HG02623 (cell line): ENCODE measurements around the gene CAPN9.

Source experiments
- ATAC-seq: cut with Tn5 transposase; IDR thresholded peaks from one replicate; pipeline ENCODE4 v1.9.1; 2021; ENCODE audit warnings: moderate library complexity; ENCODE audit not compliant: unreplicated experiment

The CAPN9 gene

DNA sequence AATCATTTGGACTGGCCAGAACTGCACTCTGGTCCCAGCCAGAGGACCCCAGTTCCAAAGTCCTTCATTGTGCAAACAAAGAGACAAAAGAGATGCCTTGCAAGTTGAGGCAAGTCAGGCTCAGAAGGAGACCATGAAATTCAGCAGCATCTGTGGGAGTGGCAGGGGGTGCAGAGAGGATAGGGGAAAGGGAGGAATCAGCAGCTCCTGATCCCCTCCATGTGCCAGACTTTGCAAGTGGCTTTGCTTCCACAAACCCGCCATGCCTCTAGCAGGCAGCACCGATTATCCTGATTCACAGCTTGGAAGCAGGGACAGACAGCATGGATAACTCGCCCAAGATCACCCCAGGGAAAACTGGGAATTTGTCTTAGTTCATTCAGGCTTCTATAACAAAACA, 2.1 kb upstream of the CAPN9 start:
- no peak for ATAC-seq

DNA sequence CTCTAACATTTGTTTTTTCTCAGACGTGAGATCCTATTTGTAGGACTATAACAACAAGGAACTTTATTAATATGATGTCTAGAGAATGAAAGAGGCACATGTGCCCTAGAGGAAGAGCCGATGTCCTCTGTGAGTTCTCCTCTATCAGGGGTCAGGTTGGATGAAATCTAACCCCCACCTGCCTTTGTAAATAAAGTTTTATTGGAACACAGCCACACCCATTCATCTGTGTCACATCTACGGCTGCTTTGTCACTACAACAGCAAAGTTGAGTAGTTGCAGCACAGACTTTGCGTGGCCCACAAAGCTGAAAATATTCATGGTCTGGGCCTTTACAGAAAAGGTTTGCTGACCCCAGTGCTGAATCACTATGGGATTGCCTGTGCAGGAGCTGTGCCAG, 571 bp upstream of the CAPN9 start:
- ATAC-seq: no peak

DNA sequence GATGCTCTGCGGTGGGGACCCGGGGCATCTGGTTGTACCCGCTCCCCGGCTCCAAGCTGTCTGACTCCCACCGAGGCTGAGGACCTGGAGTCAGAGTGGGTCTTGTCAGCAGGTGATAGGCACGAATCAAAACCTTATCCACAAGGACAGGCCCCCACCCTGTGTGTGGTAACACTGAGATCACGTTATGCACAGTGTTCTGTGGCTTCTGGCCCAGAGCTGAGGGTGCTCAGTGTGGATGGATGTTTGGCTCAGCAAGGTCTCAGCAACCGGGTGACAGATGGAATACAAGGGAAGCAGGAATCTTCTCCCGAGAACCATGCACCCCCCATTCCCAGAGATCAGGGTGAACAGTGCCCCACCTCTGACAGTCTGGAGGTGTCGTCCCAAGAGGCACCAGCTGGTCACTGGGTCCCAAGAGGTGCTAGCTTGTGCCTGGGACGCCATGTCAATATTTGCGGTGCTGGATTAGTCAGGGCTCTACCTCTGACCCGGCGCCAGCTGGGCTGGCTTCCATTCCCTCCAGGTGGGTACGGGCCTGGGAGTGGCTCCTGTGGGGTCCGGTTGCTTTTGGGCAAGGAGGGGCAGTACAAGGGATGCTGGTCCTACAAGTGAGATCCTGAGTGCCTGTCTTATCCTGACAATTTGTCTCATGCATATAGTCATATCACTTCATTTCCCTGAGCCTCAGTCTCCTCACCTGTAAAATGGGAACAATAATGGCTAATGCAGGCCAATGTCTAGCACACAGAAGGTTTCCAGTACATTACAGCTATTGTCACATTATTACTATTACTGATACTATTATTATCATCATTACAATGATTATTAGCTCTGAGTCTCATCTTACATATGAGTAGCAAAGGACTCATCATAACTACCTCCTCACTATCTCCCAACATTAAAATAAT, 957 bp downstream of the CAPN9 start:
- ATAC-seq: no peak

DNA sequence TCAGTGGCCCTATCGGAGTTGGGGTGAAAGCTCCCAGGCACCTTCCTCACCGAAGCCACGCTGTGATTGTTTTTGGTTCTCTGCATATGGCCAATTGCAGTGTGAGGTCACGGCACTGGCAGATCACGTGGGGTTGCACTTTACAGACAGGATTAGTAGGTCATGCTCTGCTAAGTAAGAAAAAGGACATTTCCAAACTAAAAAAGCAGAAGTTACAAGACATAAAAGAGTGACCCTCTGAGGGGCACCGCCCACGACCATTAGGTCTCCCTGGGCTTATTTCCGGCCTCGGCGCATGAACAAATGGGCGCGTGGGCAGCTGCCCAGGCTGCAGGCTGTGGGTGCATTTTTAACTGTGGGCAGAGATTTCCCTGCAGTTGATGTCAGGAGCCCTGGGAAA, 2.0 kb downstream of the CAPN9 start:
- ATAC-seq: no peak

DNA sequence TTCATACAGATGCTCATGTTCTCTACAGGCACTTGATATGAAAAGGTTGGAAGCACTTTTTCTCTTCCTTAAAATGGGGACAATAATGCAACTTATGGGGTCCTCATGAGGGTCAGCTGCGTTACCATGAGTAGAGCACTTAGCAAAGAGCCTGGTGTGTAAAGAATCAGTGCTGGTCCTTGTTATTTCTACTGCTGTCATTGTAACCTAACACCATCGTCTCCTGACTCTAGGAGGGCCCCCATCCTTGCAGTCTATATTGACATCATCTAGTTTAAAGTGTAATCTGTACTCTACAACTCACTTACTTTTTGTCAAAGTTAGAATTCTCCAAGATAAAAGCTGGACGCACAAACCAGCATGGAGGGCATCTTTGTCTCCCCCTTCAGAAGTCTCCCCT, 2.4 kb downstream of the CAPN9 start:
- ATAC-seq: no peak

DNA sequence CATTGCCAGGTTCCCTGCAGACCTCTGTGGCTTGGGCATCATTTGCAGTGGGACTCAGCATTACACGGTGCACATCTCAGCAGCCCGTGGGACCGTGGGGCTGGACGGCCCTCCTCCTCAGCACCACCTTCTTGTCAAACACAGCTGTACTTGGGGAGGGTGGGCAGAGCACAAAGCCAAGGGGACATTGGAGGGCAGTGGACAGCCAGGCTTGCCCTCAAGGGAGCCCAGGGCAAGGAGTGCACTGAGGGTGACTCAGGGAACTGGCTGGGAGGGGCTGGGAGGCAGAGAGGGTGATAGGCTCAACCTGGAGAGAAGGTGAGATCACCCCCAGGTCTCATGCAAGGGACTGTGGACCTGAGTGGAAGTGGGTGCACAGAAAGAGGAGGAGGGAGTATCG, 3.4 kb downstream of the CAPN9 start:
- ATAC-seq: no peak

DNA sequence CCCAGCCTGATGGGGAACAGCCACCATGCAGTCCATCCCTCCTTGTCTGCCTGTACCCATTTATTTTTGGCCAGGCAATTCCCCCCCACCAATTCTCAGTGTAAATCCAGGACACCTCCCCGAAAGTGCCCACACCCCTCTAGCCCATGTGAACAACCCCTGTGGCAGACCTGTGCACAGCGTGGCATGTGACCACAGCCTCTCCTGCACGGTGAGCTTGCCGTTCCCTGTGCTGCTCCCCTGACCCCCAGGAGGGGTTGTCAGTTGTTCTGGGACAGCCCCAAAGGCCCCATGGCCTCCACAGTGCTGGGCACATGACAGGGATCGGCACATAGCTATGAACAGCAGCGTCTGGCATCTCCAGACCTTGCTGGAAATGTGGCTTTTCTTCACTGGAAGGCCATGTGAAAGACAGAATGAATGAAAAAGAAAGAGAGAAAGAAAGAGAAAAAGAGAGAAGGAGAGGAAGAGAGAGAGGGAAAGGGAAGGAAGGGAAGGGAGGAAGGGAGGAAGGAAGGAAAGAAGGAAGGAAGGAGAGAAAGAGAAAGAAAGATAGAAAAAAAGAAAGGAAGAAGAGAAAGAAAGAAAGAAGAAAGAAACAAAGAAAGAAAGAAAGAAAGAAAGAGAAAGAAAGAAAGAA, 3.9 kb downstream of the CAPN9 start:
- ATAC-seq: no peak

DNA sequence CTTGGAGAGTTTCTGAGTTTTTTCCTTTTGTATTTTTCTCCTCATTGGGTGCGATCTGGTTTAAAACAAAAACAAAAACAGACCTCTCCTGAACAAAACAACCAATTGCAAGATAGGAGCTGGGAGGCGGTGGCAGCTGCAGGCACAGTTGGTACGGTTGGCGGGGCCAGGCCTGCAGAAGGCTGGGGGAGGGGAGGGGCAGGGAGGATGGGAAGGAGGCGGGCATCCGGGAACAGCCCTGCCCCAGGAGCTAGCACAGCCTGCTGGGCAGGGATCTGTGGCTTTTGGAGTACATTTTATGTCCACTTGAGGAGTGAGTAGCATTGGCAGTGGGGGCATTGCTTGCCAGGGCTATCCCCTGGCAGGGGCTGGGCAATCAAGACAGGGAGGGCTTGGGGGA, 5.2 kb downstream of the CAPN9 start:
- ATAC-seq: no peak

DNA sequence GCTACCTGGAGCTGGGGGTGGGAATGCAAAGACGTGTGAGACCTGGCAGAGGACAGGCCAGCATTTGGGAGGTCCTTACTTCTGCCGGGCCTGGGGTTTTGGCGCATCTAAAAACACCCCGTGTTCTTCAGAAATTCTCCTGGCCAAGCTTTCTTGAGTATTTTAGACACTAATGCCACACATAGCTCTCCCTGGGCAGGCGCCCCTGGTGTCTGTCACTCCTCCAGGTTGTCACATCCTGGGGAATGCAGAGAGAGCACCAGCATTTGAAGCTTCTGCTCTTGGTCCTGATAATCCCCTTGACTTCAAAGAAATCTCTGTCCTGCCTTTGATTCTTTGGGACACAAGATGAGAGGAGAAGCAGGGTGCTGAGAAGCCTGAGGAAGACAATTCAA, 6.0 kb downstream of the CAPN9 start:
- no peak for ATAC-seq

DNA sequence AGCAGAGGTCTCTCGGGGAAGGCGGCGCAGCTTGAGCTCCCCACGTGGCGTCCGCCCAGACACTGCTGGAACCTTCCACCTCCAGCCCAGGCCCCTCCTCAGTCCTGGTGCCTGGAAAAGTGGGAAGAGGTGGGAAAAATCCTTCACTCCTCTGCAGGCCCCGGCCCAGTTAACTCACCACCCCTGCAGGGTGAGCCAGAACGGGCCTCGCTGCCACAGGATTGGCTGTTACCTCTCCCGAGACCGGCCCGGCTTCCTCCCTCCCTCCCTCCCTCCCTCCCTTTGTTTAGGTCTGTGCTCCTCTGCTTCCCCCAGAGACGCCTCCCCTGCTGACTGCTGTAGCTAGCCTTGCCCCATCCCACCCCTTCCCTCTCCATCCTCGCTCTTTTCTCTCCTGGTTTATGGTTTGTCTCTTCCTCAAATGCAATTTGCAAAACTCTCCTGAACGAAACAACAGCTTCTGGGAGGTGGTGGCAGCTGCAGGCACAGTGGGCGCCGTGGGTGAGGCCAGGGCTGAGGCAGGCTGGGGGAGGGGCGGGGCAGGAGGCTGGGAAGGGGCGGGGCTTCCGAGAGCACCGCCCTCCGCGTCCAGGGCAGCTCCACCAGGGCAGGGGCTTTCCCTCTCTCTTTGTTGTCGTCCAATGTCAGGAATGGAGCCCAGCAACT, 6.5 kb downstream of the CAPN9 start:
- ATAC-seq: no peak

DNA sequence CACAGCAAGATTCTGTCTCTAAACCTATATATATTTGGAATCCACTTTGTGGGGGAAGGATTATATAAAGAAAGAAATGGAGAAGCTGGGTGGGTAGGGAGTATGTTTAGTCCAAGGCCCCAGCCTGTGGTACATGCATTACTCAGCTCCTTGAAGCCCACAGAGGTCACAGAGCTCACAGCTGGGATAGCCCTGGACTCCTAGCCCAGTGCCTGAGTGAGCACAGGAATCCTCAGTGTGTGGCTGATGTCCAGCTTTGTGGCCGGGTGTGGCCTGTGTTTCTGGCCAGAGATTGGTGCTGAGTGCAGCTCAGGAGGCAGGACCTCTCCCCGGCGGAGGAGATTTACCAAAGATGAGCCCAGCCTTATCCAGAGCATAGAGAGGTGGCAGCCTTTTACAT, 7.6 kb downstream of the CAPN9 start:
- ATAC-seq: no peak

DNA sequence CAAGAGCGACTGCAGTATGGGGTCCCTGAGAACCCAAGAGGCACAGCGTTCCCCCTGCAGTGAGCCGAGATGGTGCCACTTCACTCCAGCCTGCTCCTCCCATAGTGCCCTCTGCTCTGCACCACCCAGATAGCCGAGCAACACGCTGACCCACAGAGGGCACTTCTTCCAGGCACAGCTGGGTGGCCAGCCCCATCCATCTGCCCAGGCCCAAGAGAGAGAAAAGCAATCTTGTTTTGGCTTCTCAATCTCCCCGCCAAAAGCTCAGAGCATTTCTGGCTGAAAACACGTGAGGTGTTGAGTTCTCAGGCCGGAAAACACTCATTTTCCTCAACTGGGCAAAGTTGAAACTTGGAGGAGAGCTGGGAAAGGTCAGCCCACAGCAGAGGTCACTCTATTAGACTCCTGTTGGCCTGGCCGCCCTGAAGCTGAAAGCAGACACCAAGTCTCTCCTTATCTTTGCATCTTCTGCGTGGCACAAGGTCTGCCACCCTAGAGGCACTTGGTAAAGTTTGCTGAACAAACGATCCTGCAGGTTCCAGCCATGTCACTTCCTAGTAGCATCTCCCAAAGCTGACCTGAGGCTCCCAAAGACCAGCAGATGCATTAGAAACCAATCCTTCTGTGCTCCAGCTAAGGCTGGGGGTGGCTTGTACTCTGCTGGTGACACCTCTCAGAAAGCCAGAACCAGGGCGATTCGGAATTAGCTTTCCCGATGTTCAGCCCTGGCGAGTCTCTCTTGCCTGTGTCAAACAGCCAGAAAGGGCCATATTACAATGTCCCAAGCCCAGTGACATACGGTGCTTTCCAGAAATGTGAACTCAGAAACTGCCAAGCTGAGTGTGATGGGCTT, 10.9 kb downstream of the CAPN9 start:
- no peak for ATAC-seq

DNA sequence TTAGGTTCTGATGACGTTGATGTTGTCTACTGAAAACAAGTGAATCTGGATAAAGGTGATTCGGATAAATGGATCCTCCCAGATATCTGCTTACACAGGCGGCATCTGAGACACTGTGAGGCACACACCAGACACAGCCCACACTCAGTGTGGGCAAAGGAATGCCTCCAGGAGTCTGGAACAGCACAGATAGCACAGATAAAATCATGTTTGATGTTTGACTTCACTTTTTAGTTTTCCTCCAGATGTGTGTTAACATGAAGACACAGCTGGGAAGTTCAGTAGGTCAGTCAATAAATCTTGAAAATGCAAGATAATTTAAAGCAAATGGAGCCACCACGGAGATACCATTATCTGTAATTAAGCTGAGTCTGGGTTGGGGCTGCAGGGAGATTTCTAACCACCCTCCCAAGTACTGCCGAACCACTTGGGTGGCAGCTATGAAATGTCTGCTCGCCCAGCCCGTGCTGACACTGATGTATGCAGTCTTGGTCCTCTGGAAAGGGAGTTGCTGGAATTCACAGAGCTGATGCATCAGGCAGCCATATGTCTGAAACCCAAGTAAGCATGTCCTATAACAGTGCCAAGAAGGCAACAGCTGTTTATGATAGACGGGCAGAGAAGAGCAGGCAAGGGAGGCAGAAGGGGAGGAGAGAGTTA, 11.7 kb downstream of the CAPN9 start:
- no peak for ATAC-seq

DNA sequence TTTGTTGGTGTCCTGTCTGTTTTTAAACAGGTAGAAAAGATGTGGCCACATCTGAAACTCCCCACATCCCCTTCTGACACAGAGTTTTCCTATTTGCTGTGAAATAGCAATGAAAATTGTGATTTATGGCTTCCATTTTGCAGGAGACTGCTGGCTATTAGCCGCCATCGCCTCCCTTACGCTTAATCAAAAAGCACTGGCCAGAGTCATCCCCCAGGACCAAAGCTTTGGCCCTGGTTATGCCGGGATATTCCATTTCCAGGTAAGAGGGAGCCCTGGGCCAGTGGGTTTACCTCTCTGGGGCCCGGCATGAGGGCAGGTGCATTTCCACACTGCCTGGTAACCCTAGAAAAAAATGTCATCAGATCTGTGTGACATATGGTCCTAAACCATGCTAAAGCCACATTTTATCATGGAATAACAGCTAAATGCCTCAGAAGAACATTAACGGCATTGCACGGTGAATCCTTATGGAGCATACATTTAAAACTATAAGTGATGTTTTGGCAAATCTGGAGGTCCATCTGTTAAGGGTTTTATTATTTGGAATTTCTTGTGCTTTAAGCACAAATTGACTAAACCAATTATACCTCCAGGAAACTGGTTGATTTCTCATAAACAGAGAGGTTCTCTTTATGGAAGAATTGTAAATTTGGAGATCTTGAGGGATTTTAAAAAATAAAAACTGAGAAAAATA, 12.3 kb downstream of the CAPN9 start:
- no peak for ATAC-seq

DNA sequence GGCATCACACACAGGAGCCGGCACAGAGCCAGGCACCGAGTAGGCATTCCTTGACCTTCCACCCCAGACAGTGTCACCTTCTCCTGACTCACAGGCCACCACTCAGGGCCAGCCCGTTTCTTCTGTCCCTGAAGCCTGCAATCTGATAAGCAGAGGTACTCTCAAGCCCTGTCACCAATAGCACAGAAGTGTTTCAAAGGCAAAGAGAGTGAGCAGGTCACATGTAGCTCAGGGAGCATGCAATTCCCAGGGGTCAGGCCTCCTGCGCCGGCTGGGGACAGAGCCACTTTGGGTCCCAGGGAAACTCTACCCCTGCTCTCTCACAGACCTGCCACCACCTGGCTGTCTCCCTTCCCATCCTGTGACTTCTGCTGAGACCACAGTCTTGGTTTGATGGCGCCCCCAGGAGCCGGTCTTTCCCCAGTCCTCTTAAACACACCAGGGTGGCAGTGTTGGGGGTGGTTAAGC, 13.2 kb downstream of the CAPN9 start:
- no peak for ATAC-seq

DNA sequence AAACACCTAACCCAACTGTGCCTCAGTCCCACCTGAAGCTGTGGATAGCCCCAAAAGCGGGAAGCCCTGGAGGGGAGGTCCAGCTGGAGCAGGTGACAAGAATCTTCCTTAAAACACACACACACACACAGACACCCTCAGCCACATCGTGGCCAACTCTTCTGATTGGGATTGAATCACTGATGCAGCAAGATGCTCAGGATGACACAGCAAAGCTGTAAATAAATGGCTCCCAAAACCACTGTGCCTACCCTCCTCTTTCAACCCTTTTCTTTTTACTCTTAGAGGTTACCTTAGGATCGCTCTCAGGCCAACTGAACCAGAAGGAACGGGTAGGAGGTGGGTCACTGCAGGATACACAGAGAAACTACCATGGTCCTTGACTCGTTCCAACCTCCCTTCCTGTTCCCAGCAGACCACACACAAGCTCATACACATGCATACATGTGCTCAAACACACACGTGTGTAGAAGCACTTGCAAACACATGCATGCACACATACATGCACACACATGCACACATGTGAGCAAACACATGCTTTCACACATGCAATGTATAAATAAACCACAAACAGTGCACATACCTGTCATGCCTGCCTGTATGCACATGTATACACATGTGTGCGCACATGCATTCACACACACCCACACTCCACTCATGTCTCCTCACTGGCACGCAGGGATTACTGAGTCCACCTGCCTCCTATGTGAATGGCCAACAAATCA, 14.4 kb downstream of the CAPN9 start:
- ATAC-seq: no peak

DNA sequence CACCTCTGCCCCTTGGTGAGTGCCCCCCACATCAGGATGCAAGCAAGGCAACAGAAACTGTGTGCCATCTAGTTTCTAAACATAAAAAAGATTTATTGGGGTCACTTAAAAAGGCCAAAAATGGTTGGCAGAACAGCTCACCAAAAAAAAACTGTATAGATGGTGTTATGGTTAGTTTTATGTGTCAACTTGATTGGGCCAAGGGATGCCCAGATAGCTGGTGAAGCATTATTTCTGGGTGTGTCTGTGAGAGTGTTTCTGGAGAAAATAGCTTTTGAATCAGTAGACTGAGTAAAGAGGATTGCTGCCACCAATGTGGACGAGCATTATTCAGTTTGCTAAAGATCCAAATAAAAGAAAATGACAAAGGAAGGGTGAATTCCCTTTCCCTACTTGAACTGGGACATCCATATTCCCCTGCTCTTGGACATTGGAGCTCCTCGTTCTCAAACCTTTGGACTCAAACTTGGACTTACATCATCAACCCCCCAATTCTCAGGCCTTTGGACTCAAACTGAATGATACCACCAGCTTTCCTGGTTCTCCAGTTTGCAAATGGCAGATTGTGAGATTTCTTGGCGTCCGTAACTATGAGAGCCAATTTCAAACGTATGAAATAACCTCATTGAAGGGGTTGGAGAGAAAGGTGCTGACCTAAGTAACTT, 16.9 kb downstream of the CAPN9 start:
- no peak for ATAC-seq

DNA sequence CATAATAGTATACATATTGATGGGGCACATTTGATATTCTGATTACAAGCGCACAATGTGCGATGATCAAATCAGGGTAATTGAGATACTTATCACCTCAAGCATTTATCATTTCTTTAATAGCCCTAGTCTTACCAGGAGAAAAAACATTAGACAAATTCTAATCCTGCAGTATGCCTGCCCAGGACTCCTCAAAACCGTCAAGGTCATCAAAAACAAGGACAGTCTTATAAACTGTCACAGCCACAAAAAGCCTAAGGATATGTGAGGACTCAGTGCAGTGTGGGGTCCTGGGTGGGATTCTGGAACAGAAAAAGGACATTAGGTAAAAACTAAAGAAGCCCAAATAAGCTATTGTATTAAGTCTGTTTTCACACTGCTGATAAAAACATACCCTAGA, 19.1 kb downstream of the CAPN9 start:
- no peak for ATAC-seq
